Inferior parietal cortex (tissue), 1 donor: ENCODE measurements around the gene YKT6.

ENCODE experiments used
- DNase-seq: peaks from one replicate; pipeline ENCODE4 v3.0.0-alpha.2; 2016; ENCODE audit errors: extremely low spot score

The YKT6 gene

DNA sequence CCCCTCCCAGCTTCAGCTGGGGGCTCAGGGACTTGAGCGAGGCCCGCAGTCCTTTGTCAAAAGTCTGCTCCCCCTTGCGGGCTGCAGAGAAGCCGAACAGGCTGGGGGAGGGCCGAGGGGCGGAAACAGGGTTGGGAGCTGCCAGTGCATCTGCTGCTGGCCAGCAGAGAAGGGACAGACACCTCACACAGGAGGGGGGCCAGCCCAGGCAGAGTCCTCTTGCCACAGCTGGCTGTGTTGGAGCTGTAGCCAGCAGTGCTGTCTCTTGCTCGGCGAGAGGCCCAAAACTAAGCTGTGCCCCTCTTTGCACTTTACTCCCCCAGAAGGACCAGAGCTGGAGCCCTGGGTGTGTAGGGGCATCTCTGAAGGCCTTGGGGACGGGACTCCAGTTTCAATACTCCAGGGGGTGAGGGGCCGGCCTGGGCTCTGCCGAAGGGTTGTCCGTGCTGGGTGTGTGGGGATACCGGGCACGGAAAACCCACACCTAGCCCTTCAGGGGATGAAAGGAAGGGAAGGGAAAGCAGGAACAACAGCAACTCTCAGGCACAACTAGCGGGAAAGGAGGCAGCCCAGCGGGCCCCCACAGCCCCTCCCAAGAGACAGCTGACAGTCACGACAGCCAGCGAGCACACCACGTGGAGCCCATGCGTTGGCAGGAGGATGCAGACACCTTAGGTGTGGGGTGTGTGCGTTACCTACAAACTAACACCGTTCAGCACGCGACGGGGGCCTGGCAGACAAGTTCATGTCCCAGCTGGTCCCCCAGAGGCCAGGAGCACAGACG, 17.8 kb downstream of the YKT6 start:
- DNase-seq, result no peak

DNA sequence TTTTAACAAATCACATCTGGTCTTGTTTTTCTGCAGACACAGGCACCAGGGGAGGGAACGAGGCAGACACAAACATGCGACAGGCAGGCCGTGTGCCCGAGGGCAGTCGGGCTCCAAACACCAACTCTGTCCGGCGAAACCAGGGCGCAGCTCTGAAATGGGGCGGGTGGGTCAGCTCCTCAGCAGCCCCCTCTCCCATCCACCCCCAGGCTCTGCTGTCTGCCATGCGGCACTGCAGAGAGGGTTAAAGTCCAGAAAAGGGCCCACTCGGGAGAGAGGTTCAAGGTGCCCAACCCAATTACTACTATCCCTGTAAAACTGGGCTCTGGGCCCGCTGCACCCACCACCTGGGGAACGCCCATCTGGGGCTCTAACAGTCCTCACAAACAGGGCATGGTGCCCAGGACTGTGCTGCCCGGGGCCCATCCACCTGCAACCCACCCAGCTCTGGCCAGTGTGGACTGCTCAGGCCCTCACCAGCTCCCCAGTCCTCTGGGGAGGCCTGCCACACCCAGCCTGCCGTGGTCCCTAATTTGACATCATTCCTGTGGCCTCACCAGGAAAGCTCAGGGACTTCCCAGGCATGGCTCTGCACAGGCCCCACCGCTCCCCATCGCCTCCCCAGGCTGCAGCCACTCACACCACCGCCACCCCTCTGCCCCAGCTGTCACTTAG, 18.7 kb downstream of the YKT6 start:
- DNase-seq, result no peak

DNA sequence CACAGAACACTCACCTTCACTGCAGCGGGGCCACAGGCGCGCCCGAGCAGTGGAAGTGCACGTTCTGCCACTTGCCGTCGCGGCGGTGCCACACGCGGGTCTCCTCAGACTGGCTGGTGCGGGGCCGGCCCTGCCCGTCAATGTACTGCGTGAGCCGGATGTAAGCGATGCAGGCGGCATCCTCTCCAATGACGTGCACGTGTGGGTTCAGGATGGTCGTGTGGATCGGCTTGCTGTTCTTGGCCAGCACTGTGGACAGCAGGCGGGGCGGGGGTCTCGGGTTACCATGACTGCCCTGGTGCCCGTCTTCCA, 19.2 kb downstream of the YKT6 start:
- no peak for DNase-seq

DNA sequence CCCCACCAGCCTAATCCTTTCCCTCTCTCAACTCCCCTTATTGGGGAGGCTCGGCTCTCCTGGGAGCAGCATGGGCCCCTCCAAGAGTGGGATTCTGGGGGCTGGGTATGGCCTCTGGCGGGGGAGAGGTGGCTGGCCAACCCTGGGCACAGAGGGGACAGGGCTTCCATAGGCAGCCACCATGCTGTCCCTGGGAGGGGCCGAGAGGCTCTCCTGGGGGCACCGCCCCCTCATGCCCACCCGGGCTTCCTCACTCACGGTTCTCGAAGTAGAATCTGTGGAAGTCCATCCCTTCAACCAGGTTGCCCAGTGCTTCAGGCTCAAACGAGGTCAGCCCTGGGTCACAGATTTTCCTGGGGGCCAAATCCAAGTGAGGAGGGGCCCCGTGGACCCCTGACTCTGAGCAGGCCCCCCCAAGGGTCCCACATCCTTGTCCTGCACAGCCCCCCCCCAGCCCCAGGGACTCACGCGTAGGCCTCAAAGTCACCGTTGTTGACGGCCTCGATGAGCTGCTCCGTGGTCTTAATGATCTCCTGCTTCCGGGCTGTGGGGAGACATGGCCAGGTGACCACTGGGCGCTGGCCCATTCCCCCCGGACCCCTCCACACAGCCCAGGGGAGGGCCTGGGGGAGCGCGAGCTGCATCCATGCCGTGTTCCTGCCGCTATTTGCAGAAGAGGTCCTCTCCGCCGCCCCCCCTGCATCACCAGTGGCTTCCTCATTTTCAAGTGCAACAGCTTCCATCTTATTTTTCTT, 19.8 kb downstream of the YKT6 start:
- no peak for DNase-seq

DNA sequence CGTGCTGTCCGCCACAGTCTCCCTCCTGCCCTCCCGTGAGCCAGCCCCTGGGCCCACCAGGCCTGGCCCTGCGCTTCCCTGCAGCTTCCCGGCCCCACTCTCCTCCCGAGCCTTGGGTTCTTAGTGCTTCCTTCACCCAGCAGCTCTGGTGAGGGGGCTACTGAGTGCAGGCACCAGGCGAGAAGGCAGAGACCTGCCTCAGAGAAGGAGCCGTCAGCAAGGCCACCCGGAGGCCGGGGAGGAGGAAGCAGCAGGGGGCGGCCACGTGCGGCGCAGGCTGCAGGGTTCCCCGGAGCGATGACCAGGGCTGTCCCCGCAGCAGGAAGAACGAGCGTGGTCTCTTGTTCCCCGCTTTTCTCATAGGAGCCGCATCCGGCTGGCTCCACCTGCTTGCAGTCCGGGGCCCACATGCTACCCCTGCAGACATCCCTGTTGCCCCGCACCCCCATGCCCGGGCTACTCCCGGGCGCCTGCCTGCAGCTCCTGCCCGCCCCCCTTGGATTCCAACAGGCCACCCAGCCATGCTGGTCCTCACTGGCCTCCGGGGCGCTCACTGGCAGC, 20.5 kb downstream of the YKT6 start:
- no peak for DNase-seq

DNA sequence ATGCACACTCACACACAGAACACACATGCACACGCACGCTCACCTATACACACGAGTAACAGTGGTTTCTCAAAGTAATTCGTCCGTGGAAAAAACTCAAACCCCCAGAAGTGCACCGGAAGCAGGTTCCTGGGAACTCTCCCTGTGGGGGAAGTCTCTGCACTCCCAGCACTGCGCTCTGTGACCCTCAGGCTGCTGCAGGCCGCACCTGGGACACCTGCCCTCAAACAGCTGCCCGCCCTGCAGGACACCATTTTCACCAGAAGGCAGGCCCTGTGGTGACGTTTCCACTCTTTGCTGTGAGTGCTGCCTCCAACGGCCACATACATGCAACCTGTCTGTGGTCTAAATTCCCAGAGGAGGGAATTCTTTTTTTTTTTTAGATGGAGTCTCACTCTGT, 21.3 kb downstream of the YKT6 start:
- no peak for DNase-seq

DNA sequence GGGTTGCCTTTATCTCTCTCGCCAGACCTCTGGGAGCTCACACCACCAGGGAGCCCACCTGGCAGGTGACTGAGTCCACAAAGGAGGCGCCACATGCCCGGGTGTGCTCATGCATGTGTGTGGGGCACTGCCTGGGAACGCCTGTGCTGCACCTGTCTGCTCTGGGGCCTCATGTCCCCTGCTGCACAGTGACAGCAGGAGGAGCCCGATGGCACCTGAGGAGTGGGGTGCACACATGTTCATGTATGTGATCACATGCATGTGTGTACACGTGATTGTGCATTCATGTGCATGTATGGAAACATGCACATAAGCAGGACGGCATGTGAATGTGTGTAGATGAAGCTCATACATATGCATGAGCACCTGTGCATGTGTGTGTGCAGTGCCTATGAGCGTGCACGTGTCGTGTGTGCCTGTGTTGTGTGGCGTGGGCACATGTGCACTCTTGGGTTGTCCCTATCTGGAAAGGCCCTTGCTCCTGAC, 22.0 kb downstream of the YKT6 start:
- DNase-seq, result no peak

DNA sequence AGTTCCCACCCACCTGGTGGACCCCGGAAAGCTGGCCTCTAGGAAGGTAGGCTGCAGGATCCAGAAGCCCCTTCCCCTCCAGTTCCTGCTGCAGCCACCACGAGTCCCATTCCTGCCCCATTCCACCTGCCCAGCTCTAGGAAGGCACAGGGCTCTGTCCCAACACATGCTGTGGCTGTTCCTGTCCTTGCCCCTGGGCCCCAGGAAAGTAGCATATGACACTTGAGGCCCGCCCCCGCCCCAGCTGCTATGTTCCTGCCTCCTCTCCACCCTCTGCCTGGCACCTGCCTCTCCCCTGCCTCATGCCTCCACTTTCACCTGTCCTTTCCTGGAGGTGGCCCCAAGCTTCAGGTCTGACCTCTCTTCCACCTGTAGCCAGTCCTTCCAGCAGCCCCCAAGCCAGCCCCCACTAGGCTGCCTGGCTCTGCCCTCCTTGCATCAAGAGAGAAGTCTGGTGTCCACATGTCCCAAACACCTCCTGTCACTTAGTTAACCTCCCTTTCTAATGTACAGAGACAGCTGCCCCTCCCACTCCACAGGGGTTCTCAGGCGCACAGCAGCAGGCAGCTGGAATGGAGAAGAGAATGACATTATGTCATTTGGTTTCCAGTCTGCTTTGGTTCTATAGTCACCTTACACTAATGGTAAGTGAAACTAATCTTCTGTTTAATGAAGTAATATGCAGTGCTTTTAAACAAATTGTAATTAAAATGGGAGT, 22.7 kb downstream of the YKT6 start:
- no peak for DNase-seq

DNA sequence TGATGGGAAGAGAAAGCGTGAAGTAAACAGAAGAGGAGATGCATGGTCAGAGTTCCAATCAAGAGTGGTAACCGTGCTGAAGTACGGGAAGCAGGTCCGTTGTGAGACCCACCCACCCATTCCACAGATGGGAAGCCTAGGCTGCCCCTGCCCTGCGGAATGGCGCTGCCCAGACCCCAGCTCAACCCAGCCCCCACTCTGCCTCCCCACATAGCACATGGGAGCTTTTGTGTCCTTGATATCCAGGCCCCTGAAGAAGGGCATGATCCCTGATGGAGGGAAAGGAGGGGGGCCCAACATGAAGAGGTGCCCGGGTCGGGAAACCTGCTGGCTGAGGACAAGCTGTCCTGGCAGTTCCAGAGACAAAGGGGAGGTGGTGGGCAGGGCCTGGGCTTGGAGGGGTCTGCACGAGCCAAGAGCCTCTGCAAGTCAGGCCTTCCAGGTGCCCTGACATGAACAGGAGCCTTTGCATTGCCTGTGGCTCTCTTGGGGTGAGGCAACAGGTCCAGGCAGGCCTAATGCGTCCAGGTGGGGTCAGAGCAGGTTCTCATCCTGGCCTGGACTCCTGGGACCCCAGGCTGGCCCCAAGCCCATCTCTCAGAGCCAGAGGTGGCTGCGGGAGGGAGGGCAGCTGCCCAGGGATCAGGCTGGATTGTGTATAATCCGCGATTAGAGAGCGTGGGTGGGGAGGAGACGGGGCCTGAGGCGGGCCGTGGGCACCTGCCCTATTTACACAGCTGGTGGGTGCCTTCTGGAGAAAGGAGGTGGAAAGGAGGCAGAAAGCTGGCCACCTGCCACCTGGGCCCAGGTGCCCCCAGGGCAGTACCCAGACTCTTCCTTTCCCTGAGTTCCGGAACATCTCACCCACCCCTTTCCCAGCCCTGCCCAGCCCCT, 23.5 kb downstream of the YKT6 start:
- DNase-seq, result no peak

DNA sequence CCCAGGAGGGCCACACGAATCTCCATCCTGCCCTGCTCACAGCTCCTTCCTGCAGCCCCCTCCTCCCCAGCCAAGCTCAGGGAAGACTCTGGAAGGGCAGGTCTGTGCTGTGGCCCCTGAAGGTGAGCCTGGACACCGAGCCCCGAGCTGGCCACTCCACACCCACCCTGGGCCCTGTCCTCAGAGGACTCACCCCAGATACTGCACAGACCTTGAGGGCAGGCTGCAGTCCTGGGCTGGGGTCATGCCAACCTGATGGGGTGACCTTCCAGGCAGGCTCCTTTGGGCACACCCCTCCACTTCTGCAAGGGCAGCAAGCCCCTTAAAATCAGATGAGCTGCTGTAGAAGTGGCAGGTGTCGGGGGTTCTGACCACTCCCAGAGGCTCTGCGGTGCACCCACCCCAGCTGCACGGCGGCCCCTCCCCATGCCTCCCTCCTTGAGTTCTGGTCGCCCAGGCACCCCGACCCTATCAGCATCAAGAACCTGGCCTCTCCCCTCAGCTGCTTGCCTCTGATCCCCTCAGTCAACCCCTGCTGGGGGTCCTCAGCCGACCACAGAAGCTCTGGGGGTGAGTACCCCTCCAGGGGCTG, 24.3 kb downstream of the YKT6 start:
- DNase-seq, result no peak

DNA sequence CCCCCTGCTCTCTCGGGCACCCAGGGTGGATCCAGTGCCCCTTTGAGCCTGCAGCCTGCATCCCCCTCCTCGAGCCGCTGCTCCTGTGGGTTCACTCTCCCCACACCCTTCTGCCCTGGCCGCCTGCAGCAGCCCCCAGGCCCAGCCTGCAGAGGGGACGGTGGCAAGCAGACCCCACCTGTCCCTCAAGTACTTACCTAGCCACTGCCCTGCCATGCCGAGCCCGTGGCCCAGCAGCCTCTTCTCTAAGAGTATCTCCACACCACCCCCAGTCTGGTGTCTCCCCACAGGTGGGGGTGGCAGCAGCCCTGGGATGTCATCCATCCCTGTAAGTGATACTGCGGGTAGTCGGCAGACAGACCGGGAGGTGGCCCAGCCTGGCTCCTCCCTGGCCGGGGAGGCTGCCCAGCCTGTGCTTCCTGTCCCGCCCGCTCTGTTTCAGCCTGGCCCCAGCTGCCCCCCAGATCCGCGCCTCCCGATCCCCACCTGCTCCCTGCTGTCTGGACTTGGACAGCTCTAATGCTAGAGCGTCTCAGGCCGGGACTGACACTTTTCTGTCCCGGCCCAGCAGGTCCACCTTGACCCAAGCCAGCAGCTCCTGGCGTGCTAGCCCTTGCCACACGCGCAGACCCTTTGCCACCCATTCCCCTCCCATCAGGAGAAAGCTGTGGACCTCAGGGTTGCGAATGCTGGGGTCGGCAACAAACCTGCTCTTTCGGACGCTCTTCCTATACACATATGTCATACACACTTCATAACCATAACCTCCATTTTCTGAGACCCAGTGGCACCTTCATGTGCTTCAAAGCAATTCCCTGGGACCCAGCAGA, 25.0 kb downstream of the YKT6 start:
- DNase-seq, result no peak

DNA sequence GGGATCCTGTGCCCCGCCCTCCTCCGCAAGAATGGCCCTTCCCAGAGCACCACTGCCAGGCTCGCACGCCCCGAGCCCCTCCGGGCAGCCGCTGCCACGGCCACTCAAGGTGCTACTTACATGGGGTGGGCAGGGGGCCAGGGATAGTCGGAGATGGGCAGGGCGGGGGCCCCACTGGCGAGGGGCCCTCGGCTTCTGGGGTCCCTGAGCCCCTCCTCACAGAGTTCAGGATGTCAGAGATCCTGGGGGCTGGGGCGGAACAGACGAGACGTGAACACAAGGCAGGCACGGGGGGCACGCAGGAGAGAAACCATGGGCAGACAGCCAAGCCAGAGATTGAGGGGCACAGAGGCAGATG, 25.6 kb downstream of the YKT6 start:
- no peak for DNase-seq

DNA sequence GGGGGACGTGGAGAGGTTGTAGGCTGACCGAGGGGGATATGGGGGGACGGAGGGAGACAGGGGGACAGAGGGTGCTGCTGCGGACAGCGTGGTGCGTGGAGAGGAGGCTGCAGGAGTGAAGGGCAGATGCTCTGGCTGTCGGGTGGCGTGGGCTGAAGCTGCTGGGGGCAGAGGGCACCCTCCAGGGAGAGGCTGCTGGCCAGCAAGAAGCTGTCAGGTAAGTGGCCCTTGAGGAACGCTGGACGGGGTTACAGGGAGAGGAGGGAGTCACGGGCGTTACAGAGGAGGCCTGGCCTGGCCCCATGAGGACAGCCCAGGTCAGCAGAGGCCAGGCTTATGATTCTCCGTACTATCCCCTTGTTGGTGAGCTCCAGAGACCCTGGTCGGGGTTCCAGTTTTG, 27.1 kb downstream of the YKT6 start:
- no peak for DNase-seq

DNA sequence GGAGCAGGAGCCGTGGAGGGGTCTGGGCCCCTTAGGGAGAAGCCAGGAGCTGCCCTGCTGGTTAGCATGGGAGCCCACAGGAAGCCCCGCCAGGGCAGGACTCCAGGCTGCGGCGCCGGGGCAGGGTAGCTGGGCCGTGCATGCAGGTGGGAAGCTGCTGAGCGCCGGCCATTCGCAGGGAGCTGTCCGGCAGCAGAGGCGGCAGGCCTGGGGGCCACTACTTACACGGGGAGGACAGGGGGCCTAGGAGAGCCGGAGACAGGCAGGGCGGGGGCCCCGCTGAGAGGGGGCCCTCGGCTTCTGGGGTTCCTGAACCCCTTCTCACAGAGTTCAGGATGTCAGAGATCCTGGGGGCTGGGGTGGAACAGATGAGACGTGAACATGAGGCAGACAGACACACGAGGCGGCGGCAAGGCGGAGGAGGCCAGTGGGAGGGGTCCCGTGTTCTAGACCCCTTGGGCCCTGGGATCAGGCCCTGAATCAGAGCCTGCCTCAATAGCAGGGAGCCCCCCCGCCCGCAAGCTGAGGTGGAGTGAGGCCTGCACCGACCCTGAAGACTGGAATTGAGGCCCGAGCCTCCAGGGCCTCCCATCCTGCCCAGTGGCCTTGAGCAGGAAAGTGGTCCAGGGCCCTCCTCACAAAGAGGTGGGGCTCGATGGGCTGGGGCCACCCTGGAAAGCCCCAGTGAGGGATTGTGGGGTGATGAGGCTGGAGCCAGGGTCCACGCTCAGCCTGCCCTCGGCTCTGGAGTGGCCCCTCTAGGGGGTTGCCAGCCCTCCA, 28.0 kb downstream of the YKT6 start:
- no peak for DNase-seq

DNA sequence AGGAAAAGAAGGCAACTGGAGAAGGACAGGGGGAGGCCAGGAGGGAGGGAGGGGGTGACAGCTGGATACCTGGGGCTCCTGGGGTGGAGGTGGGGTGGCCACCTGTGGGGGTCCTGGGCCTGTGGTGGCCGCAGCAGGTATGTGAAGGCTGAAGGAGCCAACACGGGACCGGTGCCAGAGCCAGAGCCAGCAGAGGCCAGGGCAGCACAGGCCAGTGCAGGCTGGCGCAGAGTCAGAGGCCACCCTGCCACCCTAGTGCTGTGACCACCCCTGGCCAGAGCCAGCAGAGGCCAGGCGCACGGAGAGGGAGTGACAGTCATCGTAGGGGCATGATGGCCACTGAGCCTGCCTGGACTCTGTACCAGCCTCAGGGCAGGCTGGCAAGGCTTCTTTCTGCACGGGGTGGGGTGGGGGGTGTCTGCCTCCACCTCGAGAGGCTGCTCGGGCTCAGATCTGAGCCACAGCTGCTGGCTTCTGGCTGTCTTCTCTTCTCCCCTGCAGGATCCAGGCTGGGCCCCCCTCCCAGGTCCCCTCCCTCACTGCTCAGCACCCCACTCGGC, 28.8 kb downstream of the YKT6 start:
- no peak for DNase-seq

DNA sequence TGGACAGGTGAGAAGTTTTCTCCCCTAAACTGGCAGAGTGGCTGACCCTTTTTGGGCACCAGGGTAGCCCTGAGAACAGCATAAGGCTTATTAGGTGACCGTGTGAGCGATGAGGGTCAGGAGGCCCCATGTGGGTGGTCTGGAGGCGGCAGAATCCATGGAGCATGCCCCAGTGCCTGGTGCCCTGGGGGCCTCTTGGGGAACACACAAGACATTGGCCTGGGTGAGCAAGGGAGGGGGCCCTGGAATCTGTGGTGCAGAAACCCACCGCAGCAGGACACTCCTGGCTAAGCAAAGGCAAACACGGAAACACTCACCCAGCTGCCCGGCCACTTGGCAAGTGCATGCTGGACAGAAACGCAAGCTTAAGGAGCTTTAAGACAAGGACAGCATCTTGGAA, 29.5 kb downstream of the YKT6 start:
- DNase-seq, result no peak

DNA sequence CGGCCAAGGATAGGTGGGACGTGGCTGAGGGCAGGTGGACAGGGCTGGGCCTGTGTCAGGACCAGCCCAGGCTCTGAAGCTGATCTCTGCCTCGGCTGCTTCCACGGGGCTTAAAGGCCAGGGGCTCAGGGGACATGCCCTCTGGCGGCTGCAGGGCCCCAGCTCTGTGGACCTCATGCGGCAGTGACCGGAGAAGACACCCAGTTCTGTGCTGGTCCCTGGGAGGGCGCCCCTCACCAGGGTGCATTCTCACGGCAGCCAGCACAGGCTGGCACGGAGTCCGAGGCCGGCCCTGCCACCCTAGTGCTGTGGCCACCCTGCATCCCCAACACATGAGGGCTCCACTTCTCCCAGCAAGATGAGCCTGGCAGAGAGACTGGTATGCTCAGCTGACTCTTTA, 30.3 kb downstream of the YKT6 start:
- no peak for DNase-seq

DNA sequence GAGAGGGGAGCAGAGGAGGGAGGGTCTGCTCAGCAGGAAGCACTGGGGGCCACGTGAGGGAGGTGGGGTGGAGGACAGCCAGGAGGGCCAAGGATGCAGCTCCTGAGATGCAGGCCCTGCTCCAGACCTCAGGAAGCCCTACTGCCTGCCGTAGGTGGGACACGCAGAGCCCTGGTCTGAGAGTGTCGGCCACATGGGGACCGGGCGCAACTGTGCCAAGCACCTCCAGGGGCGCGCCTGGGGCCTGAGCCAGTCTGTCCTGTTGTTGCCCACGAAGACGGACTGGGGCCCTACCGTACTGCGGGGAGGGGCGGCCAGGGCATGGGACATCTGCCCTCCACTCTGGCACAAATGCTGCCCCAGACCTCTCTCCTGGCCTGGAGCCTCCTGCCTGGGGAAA, 31.6 kb downstream of the YKT6 start:
- DNase-seq, result no peak
